SK-MEL-5 (cell line): Measurements from ENCODE around the gene SKAP2. TPM values are rescaled to one million over a fixed set of nuclear protein-coding genes. Genes with fewer than 3 reads are reported as not detected.
A peak's percentile ranks its signal among the peaks of the same experiment; 100 is the strongest.

Experiments used
- DNase-seq: peaks from one replicate; pipeline ENCODE4 v3.0.0-alpha.2; 2016; ENCODE audit warnings: low read depth, low spot score
- in situ Hi-C: cut with HindIII; loops from 2 replicates; pipeline ENCODE4 v1.10.0; 2016; ENCODE audit warnings: low sequenced_read_pairs, high pct_unique_total_duplicates, low pct_unique_long_range_greater_than_20kb
- polyA plus RNA-seq, 2 experiments: library from polyadenylated mRNA; depleted of rRNA; stranded (reverse); fragments of >200 nt; gene quantifications; 2 replicates each; pipeline ENCODE4 v1.2.3, GENCODE V29; 2015
- total RNA-seq: library from RNA; depleted of rRNA; stranded (reverse); fragments of >200 nt; shearing (Covaris generic); gene quantifications from 2 replicates; pipeline ENCODE4 v1.2.3, GENCODE V29; 2014; rRNA removed

The SKAP2 gene
- 37.1 and 41.8 TPM in 2 replicates for total RNA-seq
- 26.6 and 32.6 TPM in 2 replicates for polyA plus RNA-seq (2015; cell fraction: cytosol; rRNA removed)
- polyA plus RNA-seq (2015; cell fraction: nucleus; rRNA removed), result 12.7 and 12.8 TPM in 2 replicates

DNA sequence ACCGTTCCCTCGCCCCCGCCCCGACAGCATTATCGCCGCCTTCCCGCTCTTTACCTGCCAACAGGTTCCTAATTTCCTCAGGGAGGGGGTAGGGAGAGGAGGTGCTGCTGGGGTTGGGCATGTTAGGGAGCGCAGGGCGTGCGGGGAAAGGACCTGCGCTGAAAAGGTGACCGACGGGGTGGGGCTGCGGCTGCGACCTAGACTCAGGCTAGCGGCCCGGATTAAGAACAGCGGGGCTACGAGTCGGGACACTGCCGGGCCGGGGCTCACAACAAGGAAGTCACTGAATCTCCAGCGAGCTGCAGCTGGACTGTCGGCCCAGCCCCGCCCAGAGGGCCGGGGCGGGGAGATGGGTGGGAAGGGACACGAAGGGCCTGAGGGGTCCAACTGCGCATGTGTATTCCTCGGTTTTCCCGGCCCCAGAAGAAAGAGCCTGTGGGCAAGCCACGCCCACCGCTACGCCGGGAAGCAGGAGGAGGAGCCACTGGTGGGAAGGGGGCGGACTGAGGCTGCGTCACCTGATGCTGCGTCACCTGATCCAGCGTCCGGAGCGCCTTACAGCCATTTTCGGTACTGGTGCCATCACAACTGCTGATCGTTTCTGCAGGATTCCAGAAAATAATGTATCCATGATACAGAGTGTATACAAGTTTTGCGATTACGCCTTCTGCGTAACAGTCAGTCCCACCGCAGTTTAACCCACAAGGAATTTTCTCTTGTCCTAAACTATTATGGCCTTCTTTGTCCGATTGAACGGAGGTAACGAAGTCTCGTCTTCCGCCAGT, at the start of gene SKAP2:
Gene SKAP2 (minus strand): TSS at position 282 of the 785 bp plus-strand sequence. CDS start 161 bp downstream, at position 121.
- in situ Hi-C loops, result no loop called here
- peak; percentile 100 for DNase-seq

- DNase-seq, result no peak
- in situ Hi-C loops, result no loop called here
Observed at GRCh38 chr7:26912933-26913536, 48.6 kb upstream of the SKAP2 start.

DNA sequence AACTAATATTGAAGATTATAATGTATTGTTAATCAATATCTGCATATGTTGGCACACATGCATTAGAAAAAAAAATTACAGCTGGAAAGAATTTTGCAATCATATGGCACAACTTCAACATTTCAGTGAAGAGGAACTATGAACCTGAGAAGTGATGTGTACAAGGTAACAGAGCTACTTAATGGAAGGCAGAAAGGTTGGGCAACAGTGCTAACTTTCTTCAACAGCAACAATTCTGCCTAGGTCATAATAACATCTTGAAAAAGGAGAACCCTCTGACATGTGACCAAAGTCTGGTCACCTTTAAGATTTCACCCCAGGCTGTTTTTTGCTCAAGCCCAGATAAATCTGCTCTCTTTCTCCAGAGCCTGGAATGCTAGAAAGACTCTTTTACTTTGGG, 47.9 kb upstream of the SKAP2 start:
- no peak for DNase-seq
- in situ Hi-C loops, result no loop called here

GRCh38 chr7:26910221-26910620, 45.8 kb upstream of the SKAP2 start:
- in situ Hi-C loops, result no loop called here
- DNase-seq, result no peak

DNA sequence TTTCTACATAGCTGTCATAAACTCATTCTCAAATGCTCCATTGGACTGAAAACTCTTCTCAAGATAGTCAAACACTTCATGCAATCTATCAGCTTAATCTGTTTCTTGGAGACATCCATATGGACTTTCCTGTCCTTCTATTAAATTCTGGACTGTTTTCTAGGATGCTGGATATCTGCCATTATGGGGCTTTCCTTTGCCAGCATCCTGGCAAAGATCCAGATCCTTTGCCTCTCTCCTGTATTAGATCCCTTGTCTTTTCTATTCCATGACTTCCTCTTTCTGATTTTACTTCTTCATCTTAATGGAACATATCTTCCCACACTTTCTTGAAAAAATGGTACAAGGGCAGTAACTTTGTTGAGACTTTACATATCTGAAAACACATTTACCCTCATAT, 35.9 kb upstream of the SKAP2 start:
- in situ Hi-C loops, result no loop called here
- no peak for DNase-seq

- DNase-seq, result no peak
- in situ Hi-C loops, result no loop called here
Observed at GRCh38 chr7:26899519-26899918, 35.1 kb upstream of the SKAP2 start.

DNA sequence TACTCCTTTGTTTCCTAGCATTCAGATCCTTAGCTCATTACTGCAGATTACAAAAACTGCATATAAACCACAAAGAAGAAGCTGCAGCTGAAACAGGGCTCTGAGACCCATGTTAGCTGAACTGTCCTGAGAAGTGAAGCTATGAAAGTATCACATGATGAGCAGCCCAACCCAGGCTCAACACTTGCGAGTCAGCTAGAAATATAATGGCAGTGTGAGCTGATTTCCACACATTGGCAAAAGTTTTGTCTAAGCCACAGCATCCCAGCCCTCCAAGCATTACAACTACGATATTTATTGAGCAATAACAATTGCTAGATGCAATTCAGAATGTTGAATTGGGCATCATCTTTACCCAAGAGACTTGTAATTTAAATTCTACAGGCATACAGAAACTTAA, 34.5 kb upstream of the SKAP2 start:
- in situ Hi-C loops, result no loop called here
- DNase-seq, result no peak

- DNase-seq, result no peak
- in situ Hi-C loops, result no loop called here
Observed at GRCh38 chr7:26897928-26898327, 33.5 kb upstream of the SKAP2 start.

DNA sequence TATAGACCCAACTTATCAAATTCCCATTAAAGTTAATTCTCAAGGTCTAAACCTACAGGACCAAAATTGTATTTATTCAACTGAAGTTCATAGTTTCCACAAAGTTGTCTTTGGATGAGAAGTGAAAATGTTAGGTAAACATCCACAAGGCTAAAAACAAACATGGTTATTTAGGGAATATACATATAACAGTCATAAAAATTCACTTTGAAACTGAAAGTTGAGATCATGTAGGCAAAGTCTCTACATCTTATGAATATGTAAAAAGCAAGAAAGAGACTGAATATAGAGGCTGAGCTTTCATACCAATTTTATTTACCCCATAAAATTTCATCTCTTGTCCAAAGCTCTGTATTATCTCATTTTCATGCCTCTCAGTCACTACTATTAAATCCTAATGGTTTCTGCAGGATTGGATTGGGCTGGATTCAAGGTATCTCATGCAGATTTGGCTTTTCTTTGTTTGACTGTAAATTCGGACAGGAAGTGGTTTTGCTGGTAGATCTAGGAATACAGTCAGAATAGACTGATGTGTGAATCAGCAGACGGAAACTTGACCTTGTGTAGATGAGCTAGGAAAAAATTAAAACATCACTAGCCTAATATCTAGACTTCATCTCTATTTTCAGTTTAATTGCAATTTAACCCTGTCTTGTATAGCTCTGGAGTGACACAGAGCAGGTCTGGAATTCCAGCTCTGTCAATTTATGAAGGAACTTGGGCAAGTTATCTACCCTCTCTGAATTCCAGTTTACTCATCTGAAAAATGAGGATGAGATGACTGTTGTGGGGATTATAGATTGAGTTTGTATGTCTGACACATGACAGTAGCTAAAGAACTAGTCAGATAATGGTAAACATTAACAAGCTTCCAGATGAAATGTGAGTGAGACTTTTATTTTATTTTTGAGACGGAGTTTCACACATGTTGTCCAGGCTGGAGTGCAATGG, 27.3 kb upstream of the SKAP2 start:
- in situ Hi-C loops, result no loop called here
- no peak for DNase-seq

DNA sequence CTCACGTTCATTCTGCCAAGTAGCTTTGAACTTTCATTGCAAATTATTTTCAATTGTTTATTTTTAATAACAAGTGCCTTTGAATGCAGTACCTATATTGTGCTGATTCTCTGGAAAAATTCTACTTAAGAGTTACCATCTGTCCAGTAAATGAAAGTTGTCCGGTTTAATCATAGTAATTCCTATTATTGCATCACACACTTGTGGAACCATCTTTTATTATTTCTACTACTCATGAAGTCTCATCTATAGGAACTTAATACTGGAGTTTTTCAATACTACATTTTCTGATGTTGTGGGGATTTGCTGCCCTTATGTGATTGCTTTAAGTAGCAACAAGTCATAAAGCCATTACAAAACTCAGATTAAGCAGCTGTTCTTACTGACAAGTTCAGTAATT, 16.5 kb upstream of the SKAP2 start:
- no peak for DNase-seq
- in situ Hi-C loops, result no loop called here

- in situ Hi-C loops, result no loop called here
- DNase-seq, result no peak
Observed at GRCh38 chr7:26879671-26880070, 15.3 kb upstream of the SKAP2 start.

- DNase-seq, result no peak
- in situ Hi-C loops, result no loop called here
Observed at GRCh38 chr7:26868841-26869495, 4.6 kb upstream of the SKAP2 start.

DNA sequence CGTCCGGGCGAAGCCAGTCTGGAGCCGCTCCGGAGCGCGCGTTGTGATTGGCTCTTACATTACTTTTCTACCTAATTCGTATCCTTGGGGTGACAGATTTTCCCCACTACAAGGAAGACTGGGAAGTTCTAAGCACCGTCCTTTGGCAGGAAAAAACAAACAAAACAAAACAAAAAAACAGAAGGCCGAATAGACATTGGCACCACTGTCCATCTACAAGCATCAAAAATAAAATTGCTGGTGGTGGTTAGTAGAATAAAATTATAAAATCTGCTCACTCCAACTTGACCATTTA, 651 bp upstream of the SKAP2 start:
- no peak for DNase-seq
- in situ Hi-C loops, result no loop called here

- DNase-seq, result peak; percentile 42
Observed at GRCh38 chr7:26863518-26864308, 677 bp downstream of the SKAP2 start.

GRCh38 chr7:26862834-26863233, 1.6 kb downstream of the SKAP2 start:
- DNase-seq, result no peak
- in situ Hi-C loops, result no loop called here

More at GRCh38 chr7:26863518-26864308, 677 bp downstream of the SKAP2 start:
- in situ Hi-C loops, result no loop called here

DNA sequence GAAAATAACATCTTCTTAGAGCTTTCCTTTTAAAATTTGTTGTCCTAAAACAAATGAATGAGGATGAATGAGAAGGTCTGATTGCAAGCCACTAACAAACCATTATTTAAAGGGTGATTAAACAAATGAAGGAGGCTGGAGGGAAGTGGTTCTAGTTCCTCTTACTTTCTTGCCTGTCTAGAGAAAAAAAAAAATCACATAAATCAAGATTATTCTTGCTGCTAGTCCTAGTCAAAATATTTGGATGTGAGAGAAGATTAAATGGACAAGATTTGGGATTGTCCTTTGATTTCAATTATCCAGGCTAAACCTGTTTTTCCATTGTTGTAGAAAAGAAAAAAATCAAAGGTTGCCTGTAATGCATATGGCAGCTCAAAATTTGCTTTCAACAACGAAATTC, 3.3 kb downstream of the SKAP2 start:
- in situ Hi-C loops, result no loop called here
- no peak for DNase-seq

- peak; percentile 57 for DNase-seq
- in situ Hi-C loops, result no loop called here
Observed at GRCh38 chr7:26860361-26860760, 4.0 kb downstream of the SKAP2 start.
